Breast epithelium (tissue), 4 donors: ENCODE results near the gene MEIS2. TPM values are rescaled to one million over a fixed set of nuclear protein-coding genes. Genes with fewer than 3 reads are reported as not detected.
A peak's percentile ranks its signal among the peaks of the same experiment; 100 is the strongest.

ENCODE experiments used
- DNase-seq, 2 donors: peaks; one replicate each; pipeline ENCODE4 v3.0.0-alpha.2; 2019; ENCODE audit warnings: low spot score in 2 of 2
- H3K27ac ChIP-seq, 2 donors: fragments of 200-600 bp; sonication (generic) in 1 of 2; one replicate each; pipeline ENCODE4 v1.5.1; 2016 to 2019; ENCODE audit warnings: mild to moderate bottlenecking in 1 of 2
- H3K27me3 ChIP-seq, 2 donors: fragments of 200-600 bp; sonication (generic) in 1 of 2; one replicate each; pipeline versions ENCODE4 v1.5.1 to v1.6.0; 2017 to 2019; ENCODE audit warnings: control low read depth in 1 of 2, mild to moderate bottlenecking in 1 of 2
- H3K36me3 ChIP-seq: fragments of 200-600 bp; one replicate; pipeline ENCODE4 v1.5.1; 2019
- H3K4me1 ChIP-seq, 2 donors: fragments of 200-600 bp; sonication (generic); one replicate each; pipeline ENCODE4 v1.5.1; 2016 to 2019; ENCODE audit warnings: control low read depth in 1 of 2
- H3K4me3 ChIP-seq, 3 donors: fragments of 200-600 bp; sonication (generic); 1 replicate in 2 of 3; 2 replicates in 1 of 3; pipeline ENCODE4 v1.5.1; 2016 to 2019; ENCODE audit warnings: mild to moderate bottlenecking in 3 of 3, moderate library complexity in 2 of 3
- H3K9me3 ChIP-seq, 2 donors: fragments of 200-600 bp; sonication (generic) in 1 of 2; one replicate each; pipeline ENCODE4 v1.5.1; 2016 to 2019; ENCODE audit warnings: control low read depth in 1 of 2
- CTCF ChIP-seq, 3 donors: fragments of 450-650 bp; IDR thresholded peaks; one replicate each; pipeline ENCODE4 v1.5.1; 2016 to 2017; ENCODE audit warnings: antibody characterized with exemption in 3 of 3, mild to moderate bottlenecking in 3 of 3, moderate library complexity in 3 of 3
- POLR2A ChIP-seq: fragments of 450-650 bp; IDR thresholded peaks from one replicate; pipeline ENCODE4 v1.6.1; 2016; ENCODE audit warnings: antibody characterized with exemption, mild to moderate bottlenecking, moderate library complexity
- POLR2AphosphoS5 ChIP-seq, 3 donors: sonication (generic); formaldehyde crosslinking; IDR thresholded peaks; one replicate each; pipeline ENCODE4 v1.6.1; 2017; ENCODE audit warnings: antibody characterized with exemption in 3 of 3
- intact Hi-C: fragments of 100-400 bp; cut with DNase I; formaldehyde crosslinking; loops from one replicate; pipeline ENCODE4 v1.15.1; 2023; ENCODE audit warnings: low total_unique reads
- total RNA-seq, 3 donors: library from RNA; depleted of rRNA; stranded (reverse); fragments of >200 nt; gene quantifications; one replicate each; pipeline ENCODE4 v1.1.0, GENCODE V29; 2016

Gene MEIS2
- total RNA-seq, 3 donors from 2014 or later, result 18.2 to 55.8 (median 28.5) TPM

DNA sequence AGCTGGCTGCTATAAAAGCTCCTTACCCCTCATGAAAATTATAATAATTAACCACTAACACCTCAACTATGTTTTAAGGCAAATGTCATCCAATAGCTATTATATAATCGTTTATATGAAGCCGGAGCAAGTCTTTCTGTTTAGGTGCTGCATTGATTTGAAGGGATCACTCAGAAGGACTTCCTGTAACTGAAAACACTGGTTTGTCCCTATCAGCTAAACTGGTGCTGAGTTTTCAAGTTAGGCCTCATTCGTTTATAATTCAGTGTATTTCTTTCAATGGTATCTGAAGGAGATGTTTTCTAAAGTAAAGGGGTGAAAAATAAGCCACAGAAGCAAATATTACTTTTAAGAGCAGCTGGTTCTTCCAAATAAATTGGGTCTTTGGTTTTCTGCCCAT lies 14.2 kb downstream of the MEIS2 start:
- Histone ChIP-seq H3K27ac (peak overlapping the region in 1 of 2 donors; percentile 16), H3K4me1 (no peaks in the 10 kb centered on the region), H3K9me3 (no peaks in the 10 kb centered on the region), H3K27me3 (no peaks in the 10 kb centered on the region), H3K36me3 (no peaks in the 10 kb centered on the region), H3K4me3 (no peak overlapping the region)
- TF ChIP-seq POLR2AphosphoS5 (IDR thresholded peaks at IDR 0.05) (no peak), POLR2A (no peak), CTCF (IDR thresholded peaks at IDR 0.05) (no peak)
- intact Hi-C loops, result no loop called here
- no peak for DNase-seq

- H3K4me1 ChIP-seq, result no peaks in the 10 kb centered on the region
- no peak for DNase-seq
- no peaks in the 10 kb centered on the region for H3K27me3 ChIP-seq
- TF ChIP-seq CTCF (IDR thresholded peaks at IDR 0.05) (no peak), POLR2AphosphoS5 (IDR thresholded peaks at IDR 0.05) (no peak), POLR2A (no peak)
- H3K4me3 ChIP-seq, result no peak overlapping the region
- no peak overlapping the region for H3K27ac ChIP-seq
- no peaks in the 10 kb centered on the region for H3K36me3 ChIP-seq
- H3K9me3 ChIP-seq, result no peaks in the 10 kb centered on the region
- intact Hi-C loops, result no loop called here
Observed at GRCh38 chr15:37084602-37085001, 15.7 kb downstream of the MEIS2 start.

DNA sequence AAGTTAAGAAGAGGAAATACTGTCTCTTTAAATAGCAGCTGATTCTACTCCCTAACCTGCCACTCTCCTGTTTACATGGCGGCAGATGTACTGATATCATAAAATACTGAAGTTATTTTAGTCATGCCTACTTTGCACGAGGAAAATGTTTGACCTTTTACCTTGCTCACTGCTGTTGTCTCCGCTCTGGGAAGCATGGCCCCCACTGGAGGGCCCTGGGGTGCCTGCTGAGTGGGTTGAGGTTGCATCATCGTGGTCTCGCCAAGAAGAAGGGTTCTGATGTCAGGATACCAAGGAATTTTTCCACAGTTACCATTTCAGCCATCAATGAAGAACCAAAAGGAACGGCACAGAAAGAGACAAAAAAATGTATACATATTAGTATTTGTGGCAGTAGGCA lies 16.7 kb downstream of the MEIS2 start:
- DNase-seq, result no peak
- H3K36me3 ChIP-seq, result no peaks in the 10 kb centered on the region
- H3K27me3 ChIP-seq, result no peaks in the 10 kb centered on the region
- H3K27ac ChIP-seq, result no peak overlapping the region
- no peaks in the 10 kb centered on the region for H3K9me3 ChIP-seq
- TF ChIP-seq POLR2AphosphoS5 (IDR thresholded peaks at IDR 0.05) (no peak), CTCF (IDR thresholded peaks at IDR 0.05) (no peak), POLR2A (no peak)
- H3K4me1 ChIP-seq, result no peaks in the 10 kb centered on the region
- intact Hi-C loops, result no loop called here
- H3K4me3 ChIP-seq, result no peak overlapping the region

DNA sequence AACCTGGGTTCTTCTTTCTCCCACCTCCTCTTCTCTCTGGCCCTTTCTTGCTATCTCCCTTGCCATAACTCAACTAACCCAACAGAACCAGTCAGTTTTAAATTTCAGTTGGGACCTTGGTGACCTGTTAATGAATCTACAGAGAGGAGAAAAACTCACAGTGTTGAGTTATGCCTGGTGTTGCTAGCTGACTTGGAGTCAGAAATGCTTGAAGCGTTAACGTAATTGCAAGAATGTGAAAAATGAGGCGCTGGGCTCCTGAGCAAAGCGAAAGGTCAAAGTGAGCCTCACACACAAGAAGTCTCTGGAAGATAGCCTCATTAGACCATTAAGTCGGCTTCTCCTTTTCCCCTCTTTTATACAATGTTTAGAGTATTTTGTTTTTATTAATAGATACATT lies 18.4 kb downstream of the MEIS2 start:
- H3K4me3 ChIP-seq, result no peak overlapping the region
- intact Hi-C loops, result no loop called here
- no peaks in the 10 kb centered on the region for H3K9me3 ChIP-seq
- H3K27ac ChIP-seq, result no peak overlapping the region
- DNase-seq, result no peak
- H3K36me3 ChIP-seq, result no peaks in the 10 kb centered on the region
- H3K4me1 ChIP-seq, result no peaks in the 10 kb centered on the region
- H3K27me3 ChIP-seq, result no peaks in the 10 kb centered on the region
- no peak for TF ChIP-seq CTCF (IDR thresholded peaks at IDR 0.05)
- TF ChIP-seq POLR2AphosphoS5 (IDR thresholded peaks at IDR 0.05), result no peak
- TF ChIP-seq POLR2A, result no peak

GRCh38 chr15:37080261-37080921 lies 20.0 kb downstream of the MEIS2 start:
- H3K9me3 ChIP-seq, result no peaks in the 10 kb centered on the region
- no peaks in the 10 kb centered on the region for H3K4me1 ChIP-seq
- TF ChIP-seq POLR2A (no peak), CTCF (IDR thresholded peaks at IDR 0.05) (no peak), POLR2AphosphoS5 (IDR thresholded peaks at IDR 0.05) (no peak)
- no peak overlapping the region for H3K27ac ChIP-seq
- H3K27me3 ChIP-seq, result no peaks in the 10 kb centered on the region
- no peak overlapping the region for H3K4me3 ChIP-seq
- intact Hi-C loops, result no loop called here
- DNase-seq, result no peak
- H3K36me3 ChIP-seq, result no peaks in the 10 kb centered on the region
